ENCODE measurements around the gene AP3S2. TPM values are rescaled to one million over a fixed set of nuclear protein-coding genes. Genes with fewer than 3 reads are reported as not detected.

AP3S2 gene
- total RNA-seq, 2 donors from 2014 or later = 54.0 to 59.3 TPM

Small RNA genes within 50 kb of the gene (microRNA-seq; reads per million reads assigned to microRNA genes)
- 0 reads per million in 2 donors for gene MIR5009
- gene MIR5094 = 0 to 1.1 reads per million in 2 donors

Other genes starting within 250 kb of the AP3S2 start
- gene KIF7, start 238.5 kb downstream of the AP3S2 start, total RNA-seq = 1 to 10 TPM; 1.7 to 2.5 TPM
- 1 to 10 TPM; 2.3 to 5.1 TPM for gene PLIN1, start 214.6 kb downstream of the AP3S2 start, total RNA-seq
- 10 to 100 TPM; 23.4 to 28.1 TPM for gene PEX11A, start 203.2 kb downstream of the AP3S2 start, total RNA-seq
- not detected for gene WDR93, start 203.2 kb downstream of the AP3S2 start, total RNA-seq
- gene MESP1, start 142.7 kb downstream of the AP3S2 start, total RNA-seq = 10 to 100 TPM in 1 of 2 donors, 1 to 10 TPM in 1; 9.7 to 13.4 TPM
- gene MESP2, start 117.7 kb downstream of the AP3S2 start, total RNA-seq = 1 to 10 TPM in 1 of 2 donors, under 1 TPM in 1; 0.84 to 1.0 TPM
- 100 to 1,000 TPM; 439 to 623 TPM for gene ANPEP, start 79.1 kb downstream of the AP3S2 start, total RNA-seq
- gene ARPIN, start 19.0 kb upstream of the AP3S2 start, total RNA-seq = 10 to 100 TPM; 40.0 to 40.4 TPM
- gene ZNF710, start 107.3 kb upstream of the AP3S2 start, total RNA-seq = 10 to 100 TPM; 33.8 to 52.9 TPM
- gene IDH2, start 208.5 kb upstream of the AP3S2 start, total RNA-seq = 100 to 1,000 TPM; 110 to 185 TPM

Measured in left colon (tissue), 2 donors.